Thyroid gland (tissue), 4 donors: ENCODE data around the gene PTK7. TPM values are rescaled to one million over a fixed set of nuclear protein-coding genes. Genes with fewer than 3 reads are reported as not detected.

Source experiments
- DNase-seq, 2 donors: peaks; one replicate each; pipeline ENCODE4 v3.0.0-alpha.2; 2019
- H3K27ac ChIP-seq, 3 donors: fragments of 200-600 bp; sonication (generic); 1 replicate in 2 of 3; 2 replicates in 1 of 3; pipeline ENCODE4 v1.5.1; 2016 to 2019; ENCODE audit warnings: mild to moderate bottlenecking in 1 of 3, moderate library complexity in 1 of 3
- H3K27me3 ChIP-seq: fragments of 200-600 bp; sonication (generic); one replicate; pipeline ENCODE4 v1.5.1; 2019
- H3K36me3 ChIP-seq, 2 donors: fragments of 200-600 bp; sonication (generic); one replicate each; pipeline ENCODE4 v1.5.1; 2016 to 2019
- H3K4me1 ChIP-seq, 2 donors: fragments of 200-600 bp; sonication (generic); one replicate each; pipeline ENCODE4 v1.5.1; 2017 to 2019
- H3K4me3 ChIP-seq, 3 donors: fragments of 200-600 bp; sonication (generic); replicated peaks in 1 of 3; 1 replicate in 2 of 3; 2 replicates in 1 of 3; pipeline ENCODE4 v1.5.1; 2016; ENCODE audit warnings: mild to moderate bottlenecking in 1 of 3
- H3K9me3 ChIP-seq: fragments of 200-600 bp; sonication (generic); one replicate; pipeline ENCODE4 v1.5.1; 2017
- POLR2A ChIP-seq, 2 donors: fragments of 450-650 bp; IDR thresholded peaks; one replicate each; pipeline ENCODE4 v1.6.1; 2017; ENCODE audit warnings: antibody characterized with exemption in 2 of 2, mild to moderate bottlenecking in 2 of 2, moderate library complexity in 1 of 2
- WGBS, 2 donors: methylation state at CpG; one replicate each; pipeline ENCODE4 v1.1.5; 2017; 5-methylcytosine and 5-hydroxymethylcytosine counted together
- intact Hi-C: fragments of 100-400 bp; cut with DNase I; formaldehyde crosslinking; loops from one replicate; pipeline ENCODE4 v1.15.1; 2023
- total RNA-seq, 4 donors: library from RNA; depleted of rRNA; stranded (reverse); fragments of >200 nt; gene quantifications; one replicate each; pipeline ENCODE4 v1.2.3, GENCODE V29; 2016
- TF ChIP-seq, protein P1 (sequence below), 6 experiments: fragments of 200-600 bp in 3 of 6; fragments of 450-650 bp in 3 of 6; sonication (generic) in 3 of 6; IDR thresholded peaks; one replicate each; pipeline ENCODE4 v1.5.1; 2016 to 2019; ENCODE audit warnings: antibody characterized with exemption in 6 of 6, mild to moderate bottlenecking in 2 of 6, inconsistent platforms in 1 of 6, moderate library complexity in 1 of 6

Gene PTK7
- 10 to 100 TPM; 43.8 to 58.9 (median 55.0) TPM for total RNA-seq

DNA sequence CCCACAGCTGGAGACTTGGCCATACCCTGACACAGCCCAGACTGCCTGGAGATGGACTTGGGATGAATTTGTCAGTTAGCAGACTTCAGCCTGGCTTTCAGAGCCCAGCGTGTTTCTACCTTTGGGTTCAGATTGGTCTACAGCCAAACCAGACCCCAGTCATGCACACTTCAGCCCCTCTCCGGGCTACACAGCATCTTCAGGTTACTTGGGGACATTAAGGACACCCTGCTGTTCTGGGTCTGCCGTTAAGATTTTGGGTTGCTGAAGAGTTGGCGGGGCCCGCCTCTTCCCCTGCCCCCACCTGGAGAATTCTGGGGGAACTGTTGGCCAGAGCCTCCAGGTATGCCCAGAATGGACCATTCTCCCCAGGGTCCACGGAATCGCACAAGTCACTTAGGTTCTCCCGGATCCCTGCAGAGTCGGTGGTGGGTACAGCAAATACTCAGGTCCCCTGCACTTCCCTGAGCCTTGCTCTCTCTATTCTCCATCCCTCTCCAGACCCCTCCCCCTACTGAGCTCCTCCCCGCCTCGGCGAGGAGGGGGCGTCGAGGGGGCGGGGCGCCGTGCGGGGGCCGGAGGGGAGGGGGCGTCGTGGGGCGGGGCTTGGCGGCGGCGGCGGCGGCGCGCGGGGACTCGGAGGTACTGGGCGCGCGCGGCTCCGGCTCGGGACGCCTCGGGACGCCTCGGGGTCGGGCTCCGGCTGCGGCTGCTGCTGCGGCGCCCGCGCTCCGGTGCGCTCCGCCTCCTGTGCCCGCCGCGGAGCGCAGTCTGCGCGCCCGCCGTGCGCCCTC is at the start of gene PTK7:
Gene PTK7 (plus strand): TSS at position 645 of the 794 bp plus-strand sequence. CDS start 175 bp downstream, outside the sequence.
- Histone ChIP-seq H3K4me3 (peak within 1 kb of the TSS; percentile 42 to 85 (median 81)), H3K36me3 (peaks cover 0 to 9% of the 10 kb centered on the region in 2 donors), H3K27me3 (no peaks in the 10 kb centered on the region), H3K9me3 (no peaks in the 10 kb centered on the region), H3K4me1 (peaks cover 11 to 13% of the 10 kb centered on the region in 2 donors), H3K27ac (peak within 1 kb of the TSS in 2 of 3 donors; percentile 43 to 74)
- intact Hi-C loops: no loop called here
- TF ChIP-seq, protein P1, sequence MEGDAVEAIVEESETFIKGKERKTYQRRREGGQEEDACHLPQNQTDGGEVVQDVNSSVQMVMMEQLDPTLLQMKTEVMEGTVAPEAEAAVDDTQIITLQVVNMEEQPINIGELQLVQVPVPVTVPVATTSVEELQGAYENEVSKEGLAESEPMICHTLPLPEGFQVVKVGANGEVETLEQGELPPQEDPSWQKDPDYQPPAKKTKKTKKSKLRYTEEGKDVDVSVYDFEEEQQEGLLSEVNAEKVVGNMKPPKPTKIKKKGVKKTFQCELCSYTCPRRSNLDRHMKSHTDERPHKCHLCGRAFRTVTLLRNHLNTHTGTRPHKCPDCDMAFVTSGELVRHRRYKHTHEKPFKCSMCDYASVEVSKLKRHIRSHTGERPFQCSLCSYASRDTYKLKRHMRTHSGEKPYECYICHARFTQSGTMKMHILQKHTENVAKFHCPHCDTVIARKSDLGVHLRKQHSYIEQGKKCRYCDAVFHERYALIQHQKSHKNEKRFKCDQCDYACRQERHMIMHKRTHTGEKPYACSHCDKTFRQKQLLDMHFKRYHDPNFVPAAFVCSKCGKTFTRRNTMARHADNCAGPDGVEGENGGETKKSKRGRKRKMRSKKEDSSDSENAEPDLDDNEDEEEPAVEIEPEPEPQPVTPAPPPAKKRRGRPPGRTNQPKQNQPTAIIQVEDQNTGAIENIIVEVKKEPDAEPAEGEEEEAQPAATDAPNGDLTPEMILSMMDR (IDR thresholded peaks at IDR 0.05): no peak
- TF ChIP-seq POLR2A (IDR thresholded peaks at IDR 0.05): peak in 1 of 2 donors; percentile 55
- peak; percentile 77 for DNase-seq
- 17 to 22% methylated on average over 6 to 13 of the region's 60 CpGs for WGBS, 2 donors

GRCh38 chr6:43026365-43026764 is 49.7 kb upstream of the PTK7 start:
- WGBS, 2 donors: 94 to 95% methylated on average over 5 of the region's 5 CpGs
- H3K36me3 ChIP-seq: peaks cover 51 to 63% of the 10 kb centered on the region in 2 donors

DNA sequence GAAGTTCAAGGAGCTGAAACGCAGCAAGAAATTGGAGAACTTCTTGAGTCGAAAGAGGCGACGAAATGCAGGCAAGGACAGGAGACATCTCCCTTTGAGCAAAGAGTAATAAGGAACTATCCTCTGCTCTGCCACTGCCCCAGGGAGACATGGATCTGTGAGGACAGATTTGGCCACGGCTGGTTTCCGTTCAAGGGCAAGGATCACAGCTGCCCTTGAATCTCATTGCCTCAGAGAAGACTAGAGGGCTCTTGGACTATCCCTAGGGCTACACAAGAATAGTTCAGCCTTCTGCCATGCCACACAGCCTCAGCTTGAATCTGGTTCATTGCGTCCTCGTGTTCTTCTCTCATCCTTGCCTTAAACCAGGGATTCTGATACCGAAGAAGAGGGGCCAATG is 47.0 kb upstream of the PTK7 start:
- WGBS, 2 donors: 92 to 95% methylated on average over 9 of the region's 9 CpGs
- Histone ChIP-seq H3K27me3 (no peaks in the 10 kb centered on the region), H3K36me3 (peaks cover 62 to 66% of the 10 kb centered on the region in 2 donors), H3K4me3 (no peak overlapping the region), H3K27ac (no peak overlapping the region), H3K4me1 (no peaks in the 10 kb centered on the region), H3K9me3 (no peaks in the 10 kb centered on the region)
- TF ChIP-seq, protein P1 (IDR thresholded peaks at IDR 0.05): no peak
- TF ChIP-seq POLR2A (IDR thresholded peaks at IDR 0.05): no peak
- DNase-seq: no peak
- intact Hi-C loops: no loop called here

More at GRCh38 chr6:43026365-43026764, 49.7 kb upstream of the PTK7 start:
- no peak overlapping the region for H3K27ac ChIP-seq
- H3K4me1 ChIP-seq: peaks cover 7 to 13% of the 10 kb centered on the region in 2 donors
- no peak for DNase-seq
- H3K27me3 ChIP-seq: no peaks in the 10 kb centered on the region
- no peaks in the 10 kb centered on the region for H3K9me3 ChIP-seq
- TF ChIP-seq, protein P1 (IDR thresholded peaks at IDR 0.05): no peak
- TF ChIP-seq POLR2A (IDR thresholded peaks at IDR 0.05): no peak
- no peak overlapping the region for H3K4me3 ChIP-seq
- intact Hi-C loops: no loop called here

- no peak overlapping the region for H3K4me3 ChIP-seq
- H3K9me3 ChIP-seq: no peaks in the 10 kb centered on the region
- WGBS, 2 donors: 92 to 95% methylated on average over 4 of the region's 4 CpGs
- no peak for DNase-seq
- H3K27ac ChIP-seq: no peak overlapping the region
- H3K4me1 ChIP-seq: no peaks in the 10 kb centered on the region
- no peak for TF ChIP-seq POLR2A (IDR thresholded peaks at IDR 0.05)
- intact Hi-C loops: no loop called here
- H3K36me3 ChIP-seq: peaks cover 48 to 54% of the 10 kb centered on the region in 2 donors
- no peaks in the 10 kb centered on the region for H3K27me3 ChIP-seq
These were observed 43.8 kb upstream of the PTK7 start for GRCh38 chr6:43032326-43032725.

DNA sequence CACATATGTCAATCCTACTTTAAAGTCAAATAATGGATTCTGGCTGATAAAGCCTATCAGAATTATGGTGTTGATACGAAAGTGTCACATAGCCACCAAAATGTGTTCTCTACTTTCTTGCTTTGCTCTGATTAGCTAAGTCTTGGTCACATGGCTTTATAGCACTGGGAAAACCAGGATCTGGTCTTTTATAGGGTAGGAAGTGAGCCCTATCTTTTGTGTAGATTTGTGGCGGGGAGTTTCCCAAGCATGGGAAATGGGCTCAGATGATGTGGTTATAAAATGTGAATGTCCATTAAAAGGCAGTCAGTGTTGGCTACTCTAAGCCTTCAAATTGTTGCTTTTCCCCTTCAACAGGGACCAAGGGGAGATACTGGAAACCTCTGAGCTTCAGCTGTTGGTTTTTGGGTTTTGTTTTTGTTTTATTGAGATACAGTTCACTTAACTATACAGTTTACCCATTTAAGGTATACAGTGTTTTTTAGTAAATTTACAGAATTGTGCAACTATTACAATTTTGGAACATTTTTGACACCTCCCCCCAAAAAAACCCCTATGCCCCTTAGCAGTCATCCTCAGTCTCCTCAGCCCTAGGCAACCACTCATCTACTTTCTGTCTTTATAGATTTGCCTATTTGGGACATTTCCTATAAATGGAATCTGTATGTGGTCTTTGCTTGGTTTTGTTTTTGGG is 42.5 kb upstream of the PTK7 start:
- no peak for DNase-seq
- no peak overlapping the region for H3K27ac ChIP-seq
- TF ChIP-seq POLR2A (IDR thresholded peaks at IDR 0.05): no peak
- TF ChIP-seq, protein P1 (IDR thresholded peaks at IDR 0.05): no peak
- intact Hi-C loops: no loop called here
- H3K27me3 ChIP-seq: no peaks in the 10 kb centered on the region
- no peaks in the 10 kb centered on the region for H3K4me1 ChIP-seq
- no peak overlapping the region for H3K4me3 ChIP-seq
- 90 to 96% methylated on average over 2 of the region's 2 CpGs for WGBS, 2 donors
- peaks cover 46 to 53% of the 10 kb centered on the region in 2 donors for H3K36me3 ChIP-seq
- no peaks in the 10 kb centered on the region for H3K9me3 ChIP-seq
